RWPE2 (cell line): Measurements from ENCODE around the gene ZNF587.
"Not testable (repeated sequence)": the region's sequence is repeated elsewhere in the genome, so short reads cannot be mapped to it uniquely, and the experiment has no call there.

Source experiments
- ATAC-seq: fragments of 200-7000 bp; cut with Tn5 transposase; 3 replicates; pipeline ENCODE4 v1.9.1; 2021; ENCODE audit warnings: low read depth
- DNase-seq: peaks from one replicate; pipeline ENCODE4 v3.0.0-alpha.2; 2020; ENCODE audit warnings: low spot score
- H3K27ac ChIP-seq: fragments of 450-650 bp; 2 replicates; pipeline ENCODE4 v1.5.1; 2017; ENCODE audit warnings: mild to moderate bottlenecking; ENCODE audit not compliant: poor library complexity, severe bottlenecking
- H3K27me3 ChIP-seq: fragments of 250-450 bp; sonication (Bioruptor Pico); 2 replicates; pipeline ENCODE4 v1.5.1; 2021; ENCODE audit warnings: mild to moderate bottlenecking, moderate library complexity; ENCODE audit not compliant: insufficient read depth, poor library complexity, severe bottlenecking
- H3K36me3 ChIP-seq: fragments of 250-450 bp; sonication (Bioruptor Pico); 2 replicates; pipeline ENCODE4 v1.5.1; 2020; ENCODE audit warnings: low read depth, mild to moderate bottlenecking, moderate library complexity
- H3K4me1 ChIP-seq: fragments of 250-450 bp; sonication (Bioruptor Pico); 2 replicates; pipeline ENCODE4 v1.5.1; 2021; ENCODE audit warnings: mild to moderate bottlenecking, moderate library complexity; ENCODE audit not compliant: insufficient read depth, poor library complexity, severe bottlenecking
- H3K4me3 ChIP-seq: fragments of 250-450 bp; sonication (Bioruptor Pico); 2 replicates; pipeline ENCODE4 v1.5.1; 2021; ENCODE audit warnings: mild to moderate bottlenecking, moderate library complexity; ENCODE audit not compliant: severe bottlenecking
- H3K9me3 ChIP-seq: fragments of 250-450 bp; sonication (Bioruptor Pico); 2 replicates; pipeline ENCODE4 v1.5.1; 2021; ENCODE audit warnings: mild to moderate bottlenecking, moderate library complexity; ENCODE audit not compliant: severe bottlenecking
- TF ChIP-seq, protein P1 (sequence below): fragments of 450-650 bp; IDR thresholded peaks from one replicate; pipeline ENCODE4 v1.5.1; 2017; ENCODE audit warnings: mild to moderate bottlenecking, moderate library complexity; ENCODE audit not compliant: poor library complexity, severe bottlenecking

Gene ZNF587

DNA sequence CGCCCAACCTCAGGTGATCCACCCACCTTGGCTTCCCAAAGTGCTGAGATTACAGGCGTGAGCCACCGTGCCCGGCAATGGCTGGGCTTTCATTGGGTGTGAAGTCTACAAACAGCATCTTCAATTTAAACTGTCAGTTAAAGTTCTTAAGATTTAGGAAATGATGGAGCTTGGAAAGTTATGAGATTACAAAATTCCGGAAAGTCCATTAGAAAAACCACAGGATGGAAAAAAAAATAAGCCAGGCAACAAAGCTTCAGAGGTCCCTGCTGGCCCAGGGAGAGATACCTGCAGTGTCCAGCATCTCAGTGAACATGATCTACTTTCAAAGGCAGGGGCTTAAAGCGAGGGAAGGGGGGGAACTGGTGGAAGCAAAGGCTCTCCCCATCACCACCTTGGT, 24.1 kb upstream of the ZNF587 start:
- H3K9me3 ChIP-seq: no peaks in the 10 kb centered on the region
- no peaks in the 10 kb centered on the region for H3K27me3 ChIP-seq
- TF ChIP-seq, protein P1, sequence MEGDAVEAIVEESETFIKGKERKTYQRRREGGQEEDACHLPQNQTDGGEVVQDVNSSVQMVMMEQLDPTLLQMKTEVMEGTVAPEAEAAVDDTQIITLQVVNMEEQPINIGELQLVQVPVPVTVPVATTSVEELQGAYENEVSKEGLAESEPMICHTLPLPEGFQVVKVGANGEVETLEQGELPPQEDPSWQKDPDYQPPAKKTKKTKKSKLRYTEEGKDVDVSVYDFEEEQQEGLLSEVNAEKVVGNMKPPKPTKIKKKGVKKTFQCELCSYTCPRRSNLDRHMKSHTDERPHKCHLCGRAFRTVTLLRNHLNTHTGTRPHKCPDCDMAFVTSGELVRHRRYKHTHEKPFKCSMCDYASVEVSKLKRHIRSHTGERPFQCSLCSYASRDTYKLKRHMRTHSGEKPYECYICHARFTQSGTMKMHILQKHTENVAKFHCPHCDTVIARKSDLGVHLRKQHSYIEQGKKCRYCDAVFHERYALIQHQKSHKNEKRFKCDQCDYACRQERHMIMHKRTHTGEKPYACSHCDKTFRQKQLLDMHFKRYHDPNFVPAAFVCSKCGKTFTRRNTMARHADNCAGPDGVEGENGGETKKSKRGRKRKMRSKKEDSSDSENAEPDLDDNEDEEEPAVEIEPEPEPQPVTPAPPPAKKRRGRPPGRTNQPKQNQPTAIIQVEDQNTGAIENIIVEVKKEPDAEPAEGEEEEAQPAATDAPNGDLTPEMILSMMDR: no peak
- ATAC-seq: no peak
- H3K27ac ChIP-seq: no peak overlapping the region
- no peak for DNase-seq
- peaks cover 3% of the 10 kb centered on the region for H3K4me1 ChIP-seq
- peaks cover 52% of the 10 kb centered on the region for H3K36me3 ChIP-seq
- H3K4me3 ChIP-seq: no peak overlapping the region

DNA sequence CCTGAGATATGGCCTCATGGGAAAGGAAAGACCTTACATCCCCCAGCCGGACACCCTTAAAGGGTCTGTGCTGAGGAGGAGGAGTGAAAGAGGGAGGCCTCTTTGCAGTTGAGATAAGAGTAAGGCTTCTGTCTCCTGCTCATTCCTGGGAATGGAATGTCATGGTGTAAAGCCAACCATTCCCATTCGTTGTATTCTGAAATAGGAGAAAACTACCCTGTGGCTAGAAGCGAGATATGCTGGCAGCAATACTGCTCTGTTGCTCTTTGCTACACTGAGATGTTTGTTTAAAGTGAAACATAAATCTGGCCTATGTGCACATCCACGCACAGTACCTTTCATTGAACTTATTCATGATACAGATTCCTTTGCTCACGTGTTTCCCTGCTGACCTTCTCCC, 20.3 kb upstream of the ZNF587 start:
- no peak overlapping the region for H3K4me3 ChIP-seq
- peaks cover 3% of the 10 kb centered on the region for H3K4me1 ChIP-seq
- ATAC-seq (no peak), DNase-seq (no peak)
- TF ChIP-seq, protein P1: no peak
- peaks cover 44% of the 10 kb centered on the region for H3K36me3 ChIP-seq
- H3K9me3 ChIP-seq: no peaks in the 10 kb centered on the region
- no peak overlapping the region for H3K27ac ChIP-seq
- H3K27me3 ChIP-seq: no peaks in the 10 kb centered on the region

DNA sequence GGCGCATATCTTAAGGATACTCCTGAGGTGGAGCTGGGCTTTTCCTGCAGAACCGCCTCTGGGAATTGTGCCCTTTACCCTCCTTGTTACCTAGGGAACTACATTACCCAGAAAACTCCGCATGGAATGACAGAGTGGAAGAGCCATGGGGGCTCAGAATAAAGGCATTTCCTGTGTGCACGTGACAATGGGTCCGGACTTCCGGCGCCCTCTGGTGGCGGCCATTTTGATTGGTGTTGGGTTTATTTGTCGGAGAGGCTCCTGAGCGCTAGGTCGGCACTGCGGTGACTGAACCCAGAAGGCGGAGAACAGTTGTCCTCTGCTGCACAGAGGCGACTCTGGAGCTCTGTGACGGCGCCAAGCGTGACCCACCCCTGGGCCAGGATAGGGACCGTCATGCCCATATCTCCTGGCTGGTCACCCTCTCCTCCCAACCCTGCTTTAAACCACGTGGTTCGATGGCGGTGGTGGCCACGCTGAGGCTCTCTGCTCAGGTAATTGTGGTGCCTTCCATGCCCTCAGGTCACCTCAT, 19.5 kb upstream of the ZNF587 start, which contains the start of gene ZNF587B:
ZNF587B (plus strand) TSS at position 229 of the 532 bp plus-strand sequence; CDS start at position 459, 230 bp downstream.
- H3K9me3 ChIP-seq: no peaks in the 10 kb centered on the region
- H3K36me3 ChIP-seq: peaks cover 41% of the 10 kb centered on the region
- ATAC-seq (peak; percentile 80), DNase-seq (no peak)
- H3K27ac ChIP-seq: peak within 1 kb of the TSS; percentile 9
- H3K27me3 ChIP-seq: no peaks in the 10 kb centered on the region
- TF ChIP-seq, protein P1: peak; percentile 25
- H3K4me1 ChIP-seq: peaks cover 3% of the 10 kb centered on the region
- peak within 1 kb of the TSS; percentile 33 for H3K4me3 ChIP-seq

DNA sequence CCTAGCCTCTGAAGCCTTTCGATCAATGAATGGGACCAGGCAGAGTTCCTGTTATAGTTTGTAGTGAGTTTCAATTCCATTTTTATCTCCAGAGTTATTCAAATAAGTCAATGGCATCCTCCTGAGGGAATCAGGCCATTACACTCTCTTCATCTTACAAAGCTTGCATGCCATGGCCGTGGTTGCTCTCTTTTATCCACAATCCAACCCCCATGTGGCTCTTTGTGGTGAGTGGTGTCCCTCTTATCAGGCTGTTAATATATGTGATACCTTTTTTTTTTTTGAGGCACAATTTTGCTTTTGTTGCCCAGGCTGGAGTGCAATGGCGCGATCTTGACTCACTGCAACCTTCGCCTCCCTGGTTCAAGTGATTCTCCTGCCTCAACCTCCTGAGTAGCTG, 12.7 kb upstream of the ZNF587 start:
- DNase-seq, H3K27me3 ChIP-seq, H3K4me1 ChIP-seq, H3K9me3 ChIP-seq, H3K4me3 ChIP-seq, H3K27ac ChIP-seq, ATAC-seq: not testable (repeated sequence)
- H3K36me3 ChIP-seq: peaks cover 33% of the 10 kb centered on the region

DNA sequence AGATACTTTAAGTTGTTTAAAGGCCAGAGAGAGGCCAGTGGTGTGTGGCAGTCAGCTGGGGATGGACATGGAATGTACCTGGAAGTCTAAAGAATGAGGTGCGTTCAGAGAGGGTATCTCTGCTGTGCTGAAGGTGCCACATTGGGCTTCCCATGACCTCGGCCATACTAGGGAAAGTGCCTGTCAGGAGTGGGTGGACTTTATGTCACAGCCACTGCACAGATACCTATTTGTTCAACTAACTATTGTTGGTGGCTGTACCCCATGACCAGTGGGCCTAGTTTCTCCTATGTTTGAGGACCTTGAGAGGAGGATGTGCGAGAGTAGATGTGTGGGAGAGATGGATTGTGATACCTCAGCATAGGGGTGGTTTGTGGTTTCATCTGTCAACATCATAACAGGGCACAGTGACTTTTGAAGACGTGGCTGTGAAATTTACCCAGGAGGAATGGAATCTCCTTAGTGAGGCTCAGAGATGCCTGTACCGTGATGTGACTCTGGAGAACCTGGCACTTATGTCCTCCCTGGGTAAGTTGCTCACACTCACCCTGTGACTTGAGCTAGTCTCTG, 11.0 kb upstream of the ZNF587 start:
- H3K36me3 ChIP-seq: peaks cover 41% of the 10 kb centered on the region
- not testable (repeated sequence) for H3K27ac ChIP-seq, H3K27me3 ChIP-seq, ATAC-seq, H3K4me1 ChIP-seq, H3K9me3 ChIP-seq, DNase-seq, H3K4me3 ChIP-seq
